Endothelial cell of hepatic sinusoid (primary cell): ENCODE results near the gene KITLG.
"Not testable (repeated sequence)": the region's sequence is repeated elsewhere in the genome, so short reads cannot be mapped to it uniquely, and the experiment has no call there.

Experiments
- in situ Hi-C: cut with HindIII; loops from 2 replicates; pipeline ENCODE4 v1.10.0; 2017; ENCODE audit warnings: low sequenced_read_pairs

KITLG gene, protein sequence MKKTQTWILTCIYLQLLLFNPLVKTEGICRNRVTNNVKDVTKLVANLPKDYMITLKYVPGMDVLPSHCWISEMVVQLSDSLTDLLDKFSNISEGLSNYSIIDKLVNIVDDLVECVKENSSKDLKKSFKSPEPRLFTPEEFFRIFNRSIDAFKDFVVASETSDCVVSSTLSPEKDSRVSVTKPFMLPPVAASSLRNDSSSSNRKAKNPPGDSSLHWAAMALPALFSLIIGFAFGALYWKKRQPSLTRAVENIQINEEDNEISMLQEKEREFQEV

GRCh38 chr12:88580051-88580871 is at the start of gene KITLG:
TSS of gene KITLG (minus strand) at chr12:88580471. CDS start at chr12:88580278, 193 bp downstream.
- in situ Hi-C loops, result no loop called here

- in situ Hi-C loops, result no loop called here
These were observed 48.7 kb upstream of the KITLG start for GRCh38 chr12:88628856-88629509.

- in situ Hi-C loops, result not testable (repeated sequence)
These were observed 47.8 kb upstream of the KITLG start for GRCh38 chr12:88628035-88628434.

GRCh38 chr12:88627501-88627900 is 47.2 kb upstream of the KITLG start:
- in situ Hi-C loops, result no loop called here

- in situ Hi-C loops, result no loop called here
These were observed 45.1 kb upstream of the KITLG start for GRCh38 chr12:88625356-88625755.

GRCh38 chr12:88624911-88625310 is 44.6 kb upstream of the KITLG start:
- in situ Hi-C loops, result no loop called here

DNA sequence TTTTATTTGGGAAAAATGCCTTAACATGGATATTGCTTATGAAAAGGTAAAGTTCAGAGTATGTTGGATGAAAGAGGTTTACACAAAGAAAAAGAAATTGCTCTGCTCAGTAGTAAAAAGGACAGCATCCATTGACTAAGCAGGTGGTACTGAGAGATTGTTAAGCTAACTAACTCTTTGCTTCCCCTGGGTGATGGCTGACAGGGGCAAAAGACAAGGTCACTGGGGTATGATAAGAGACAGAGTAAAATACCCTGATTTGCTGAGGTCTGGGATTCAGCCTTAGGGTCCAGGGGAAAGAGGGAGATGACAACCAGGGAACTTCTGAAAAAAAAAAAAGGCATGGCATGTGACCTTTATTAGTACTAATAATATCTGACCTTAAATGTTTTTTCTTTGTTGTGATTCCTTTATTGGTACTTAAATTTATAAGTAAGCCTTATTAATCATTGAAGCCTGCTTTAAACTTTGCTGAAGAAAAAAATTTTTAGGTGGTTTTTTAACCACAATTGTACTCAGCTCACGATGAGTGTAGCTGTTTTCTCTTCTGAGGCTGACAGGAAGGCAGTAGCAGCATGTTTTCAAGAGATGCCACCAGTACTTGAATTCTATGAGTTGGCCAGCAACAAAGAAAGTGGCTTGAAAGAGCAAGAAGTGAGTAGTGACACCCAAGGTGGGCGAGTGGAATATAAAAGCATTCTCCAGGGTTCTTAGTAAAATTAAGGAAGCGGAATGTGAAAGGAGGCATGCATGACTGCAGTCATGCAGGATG is 43.7 kb upstream of the KITLG start:
- in situ Hi-C loops, result no loop called here

- in situ Hi-C loops, result no loop called here
These were observed 37.1 kb upstream of the KITLG start for GRCh38 chr12:88617352-88617751.

GRCh38 chr12:88615490-88615889 is 35.2 kb upstream of the KITLG start:
- in situ Hi-C loops, result no loop called here

DNA sequence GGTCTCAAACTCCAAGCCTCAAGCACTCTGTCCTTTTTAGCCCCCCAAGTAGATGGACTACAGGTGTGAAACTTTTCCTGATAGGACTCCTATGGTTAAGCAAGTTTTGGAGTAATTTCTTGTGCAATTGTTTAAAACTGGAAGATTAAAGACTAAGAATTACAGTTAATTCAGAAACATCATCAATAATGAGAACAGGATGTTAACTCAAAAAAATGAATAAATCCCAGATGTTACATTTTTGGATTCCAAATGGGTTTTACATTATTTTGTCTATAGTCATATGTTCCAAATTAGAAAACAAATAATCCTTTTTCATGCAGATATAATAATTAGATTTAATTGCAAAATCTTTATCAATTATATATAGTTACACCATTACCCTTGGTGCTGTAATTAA is 24.4 kb upstream of the KITLG start:
- in situ Hi-C loops, result no loop called here

DNA sequence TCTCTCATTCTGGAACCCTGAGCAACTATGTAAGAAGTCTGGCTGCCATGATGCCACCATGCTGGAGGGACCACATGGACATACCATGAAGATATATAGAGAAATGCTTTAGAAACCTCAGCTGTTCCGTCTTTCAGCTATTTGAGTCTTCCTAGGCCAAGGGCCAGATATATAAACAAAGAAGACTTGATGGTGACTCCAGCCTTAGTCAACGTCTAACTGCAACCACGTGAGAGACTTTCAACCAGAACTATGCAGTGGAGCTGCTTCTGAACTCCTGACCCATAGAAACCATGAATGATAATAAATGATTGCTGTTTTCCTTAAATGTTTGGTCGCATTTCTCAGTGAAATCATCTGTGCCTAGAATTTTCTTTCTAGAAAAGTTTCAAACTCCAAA is 20.0 kb upstream of the KITLG start:
- in situ Hi-C loops, result no loop called here

DNA sequence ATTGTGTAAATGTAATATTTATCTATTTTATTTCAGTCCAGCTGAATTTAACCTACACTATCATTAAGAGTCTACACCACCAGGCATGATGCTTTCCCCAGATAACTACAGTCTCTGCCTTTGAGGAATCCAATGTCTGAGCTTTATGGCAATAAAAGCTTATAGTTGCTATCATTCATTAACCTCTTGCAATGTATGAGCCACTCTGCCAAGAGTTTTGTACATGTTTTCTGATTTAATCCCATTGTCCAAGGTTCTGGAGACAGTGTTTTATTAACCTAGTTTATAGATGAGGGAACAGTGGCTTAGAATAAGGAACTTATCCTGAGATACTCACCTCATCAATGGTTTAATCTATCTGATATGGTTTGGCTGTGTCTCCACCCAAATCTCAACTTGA is 17.1 kb upstream of the KITLG start:
- in situ Hi-C loops, result no loop called here

DNA sequence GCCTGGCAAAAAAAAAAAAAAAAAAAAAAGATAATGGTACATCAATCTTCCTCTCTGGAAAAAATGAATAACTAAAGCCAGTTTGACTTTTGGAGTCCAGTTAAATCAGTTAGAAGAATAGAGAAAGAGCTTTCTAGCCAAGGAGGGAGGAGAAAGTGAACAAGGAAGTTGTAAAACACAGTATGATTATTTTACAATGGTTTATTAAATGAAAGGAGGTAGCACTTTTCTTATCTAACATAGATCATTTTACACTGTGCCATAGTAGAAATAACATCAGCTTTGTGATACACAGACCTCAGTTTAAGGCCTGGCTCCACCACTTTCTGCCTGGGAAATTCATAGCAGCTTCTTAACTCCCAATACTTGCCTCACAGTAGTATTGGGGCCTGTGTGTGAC is 15.4 kb upstream of the KITLG start:
- in situ Hi-C loops, result no loop called here

GRCh38 chr12:88594780-88595179 is 14.5 kb upstream of the KITLG start:
- in situ Hi-C loops, result no loop called here

DNA sequence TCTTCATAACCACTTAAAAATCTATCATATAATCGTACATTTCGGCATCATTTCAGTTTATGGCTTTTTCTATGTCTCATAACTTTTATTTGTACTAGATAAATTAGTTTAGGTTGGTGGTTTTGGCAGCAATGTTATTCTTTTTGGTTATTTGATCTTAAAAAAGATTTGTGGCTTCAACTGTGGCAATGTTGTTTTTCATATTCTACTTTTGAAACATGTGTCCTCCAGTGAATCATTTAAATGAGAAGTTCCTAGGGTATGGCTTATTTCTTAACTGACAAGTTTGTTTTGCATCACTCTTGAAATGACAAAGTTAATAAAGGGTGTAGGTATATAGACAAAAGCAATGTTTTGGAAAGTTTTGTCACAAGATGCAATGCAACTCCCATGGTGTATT is 11.1 kb upstream of the KITLG start:
- in situ Hi-C loops, result no loop called here

- in situ Hi-C loops, result no loop called here
These were observed 10.6 kb upstream of the KITLG start for GRCh38 chr12:88590851-88591250.

DNA sequence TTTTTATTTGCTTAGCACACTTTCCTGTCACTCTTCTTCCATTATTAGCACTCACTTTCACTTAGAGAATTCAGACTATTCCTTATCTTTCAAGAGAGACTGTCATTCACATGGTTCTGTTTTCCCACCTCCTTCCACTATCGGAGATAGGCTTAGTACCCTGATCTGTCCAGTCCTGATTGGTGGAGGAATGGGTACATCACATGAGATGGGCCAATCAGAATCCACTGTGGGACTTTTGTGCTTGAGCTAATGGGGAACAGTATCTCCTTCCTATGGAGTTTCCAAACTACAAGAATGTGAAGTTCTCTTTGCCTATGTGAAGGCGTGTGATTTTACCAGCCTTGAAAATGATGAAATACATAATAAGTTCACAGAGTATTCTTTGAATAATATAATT is 4.8 kb upstream of the KITLG start:
- in situ Hi-C loops, result no loop called here

DNA sequence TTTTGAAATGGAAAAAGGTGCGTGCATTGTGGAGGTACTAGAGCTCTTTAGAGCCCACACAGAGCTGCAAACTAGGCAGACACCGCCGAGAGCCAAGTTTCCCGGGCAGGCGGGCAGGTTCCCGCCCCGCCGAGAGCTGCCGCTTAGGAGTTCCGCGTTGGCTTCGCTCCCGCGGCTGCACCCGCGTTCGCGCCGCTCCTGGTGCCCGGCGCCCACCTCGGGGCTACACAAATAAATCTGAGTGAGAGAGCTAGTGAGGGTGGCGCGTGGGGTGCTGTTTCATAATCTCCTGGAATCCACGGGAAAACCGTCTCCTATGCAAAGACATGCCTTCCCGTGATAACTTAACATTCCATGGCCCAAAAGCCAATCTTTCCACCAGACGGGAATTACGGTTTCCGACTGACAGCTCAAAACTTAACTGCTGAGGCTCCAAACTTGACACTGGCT is 645 bp downstream of the KITLG start:
- in situ Hi-C loops, result no loop called here

DNA sequence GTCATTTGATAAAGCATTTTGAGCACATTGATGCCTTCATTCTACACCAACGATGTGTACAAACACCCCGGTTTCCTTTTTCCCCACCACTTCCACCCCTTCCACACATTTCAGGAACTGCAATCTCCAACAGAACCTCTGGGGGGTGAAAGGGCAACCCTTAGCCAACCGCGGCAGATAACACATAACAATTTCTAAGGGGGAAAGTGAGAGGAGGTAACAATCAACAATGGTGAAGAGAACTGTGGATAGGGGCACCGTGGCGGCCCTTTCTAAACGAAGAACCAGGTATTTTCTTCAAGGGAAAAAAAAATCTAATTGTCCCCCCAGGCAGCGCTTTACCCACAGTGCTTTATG is 1.1 kb downstream of the KITLG start:
- in situ Hi-C loops, result no loop called here

- in situ Hi-C loops, result no loop called here
These were observed 1.8 kb downstream of the KITLG start for GRCh38 chr12:88578276-88579160.
